NB4 (cell line): Measurements from ENCODE around the gene OR5C1.
"Not testable (repeated sequence)": the region's sequence is repeated elsewhere in the genome, so short reads cannot be mapped to it uniquely, and the experiment has no call there.

Experiments
- DNase-seq: peaks from one replicate; pipeline ENCODE4 v3.0.0; 2010; ENCODE audit warnings: low read depth
- H3K4me3 ChIP-seq: one replicate; pipeline ENCODE4 v1.5.1; 2011; ENCODE audit warnings: mild to moderate bottlenecking, low read depth, low read length, moderate library complexity
- MAX ChIP-seq: IDR thresholded peaks from 2 replicates; pipeline ENCODE4 v1.6.1; 2011; ENCODE audit warnings: low read depth, low read length
- MYC ChIP-seq: IDR thresholded peaks from 2 replicates; pipeline ENCODE4 v1.6.1; 2011; ENCODE audit warnings: low read depth, low read length
- POLR2A ChIP-seq: IDR thresholded peaks from 2 replicates; pipeline ENCODE4 v1.6.1; 2011; ENCODE audit warnings: mild to moderate bottlenecking; ENCODE audit not compliant: insufficient read length; ENCODE audit errors: extremely low read depth
- TF ChIP-seq, protein P1 (sequence below): IDR thresholded peaks from one replicate; pipeline ENCODE4 v1.5.1; 2012; ENCODE audit warnings: low read depth, low read length

OR5C1 gene

DNA sequence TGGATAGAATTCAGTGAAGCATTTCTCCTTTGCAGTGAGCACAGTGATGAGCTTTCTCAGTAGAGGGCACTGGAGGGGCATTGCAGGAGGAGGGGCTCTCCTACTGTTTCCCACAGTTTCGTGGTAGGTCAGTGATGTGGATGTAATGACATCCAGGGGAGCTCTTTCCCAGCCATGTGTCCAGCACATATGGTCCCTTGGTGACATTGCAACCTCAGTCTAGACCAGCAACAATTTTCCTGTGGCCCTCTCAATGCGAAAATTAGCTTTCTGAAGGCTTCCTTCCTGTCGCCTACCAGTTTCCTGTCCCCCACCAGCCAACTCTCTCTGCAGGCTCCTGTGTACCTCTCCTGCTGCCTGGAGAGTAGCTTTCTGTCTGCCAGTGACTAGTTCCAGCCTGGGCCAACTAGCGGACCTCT lies 46.6 kb downstream of the OR5C1 start:
- DNase-seq = no peak
- TF ChIP-seq MAX = no peak
- TF ChIP-seq POLR2A = no peak
- TF ChIP-seq MYC = no peak
- TF ChIP-seq, protein P1, sequence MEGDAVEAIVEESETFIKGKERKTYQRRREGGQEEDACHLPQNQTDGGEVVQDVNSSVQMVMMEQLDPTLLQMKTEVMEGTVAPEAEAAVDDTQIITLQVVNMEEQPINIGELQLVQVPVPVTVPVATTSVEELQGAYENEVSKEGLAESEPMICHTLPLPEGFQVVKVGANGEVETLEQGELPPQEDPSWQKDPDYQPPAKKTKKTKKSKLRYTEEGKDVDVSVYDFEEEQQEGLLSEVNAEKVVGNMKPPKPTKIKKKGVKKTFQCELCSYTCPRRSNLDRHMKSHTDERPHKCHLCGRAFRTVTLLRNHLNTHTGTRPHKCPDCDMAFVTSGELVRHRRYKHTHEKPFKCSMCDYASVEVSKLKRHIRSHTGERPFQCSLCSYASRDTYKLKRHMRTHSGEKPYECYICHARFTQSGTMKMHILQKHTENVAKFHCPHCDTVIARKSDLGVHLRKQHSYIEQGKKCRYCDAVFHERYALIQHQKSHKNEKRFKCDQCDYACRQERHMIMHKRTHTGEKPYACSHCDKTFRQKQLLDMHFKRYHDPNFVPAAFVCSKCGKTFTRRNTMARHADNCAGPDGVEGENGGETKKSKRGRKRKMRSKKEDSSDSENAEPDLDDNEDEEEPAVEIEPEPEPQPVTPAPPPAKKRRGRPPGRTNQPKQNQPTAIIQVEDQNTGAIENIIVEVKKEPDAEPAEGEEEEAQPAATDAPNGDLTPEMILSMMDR = no peak
- no peak overlapping the region for H3K4me3 ChIP-seq

- DNase-seq = no peak
- TF ChIP-seq, protein P1 = no peak
- TF ChIP-seq MYC = no peak
- TF ChIP-seq MAX = no peak
- TF ChIP-seq POLR2A = no peak
- H3K4me3 ChIP-seq = no peak overlapping the region
Measured at GRCh38 chr9:122837266-122837850, 48.6 kb downstream of the OR5C1 start.

DNA sequence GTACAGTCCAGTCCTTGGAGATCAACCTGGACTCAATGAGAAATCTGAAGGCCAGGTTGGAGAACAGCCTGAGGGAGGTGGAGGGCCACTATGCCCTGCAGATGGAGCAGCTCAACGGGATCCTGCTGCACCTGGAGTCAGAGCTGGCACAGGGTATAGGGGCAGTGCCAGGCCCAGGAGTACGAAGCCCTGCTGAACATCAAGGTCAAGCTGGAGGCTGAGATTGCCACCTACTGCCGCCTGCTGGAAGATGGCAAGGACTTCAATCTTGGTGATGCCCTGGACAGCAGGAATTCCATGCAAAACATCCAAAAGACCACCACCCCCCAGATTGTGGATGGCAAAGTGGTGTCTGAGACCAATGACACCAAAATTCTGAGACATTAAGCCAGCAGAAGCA lies 49.7 kb downstream of the OR5C1 start:
- not testable (repeated sequence) for H3K4me3 ChIP-seq, DNase-seq
